Kidney (tissue), 14 donors: ENCODE data around the gene SLC9A1. TPM values are rescaled to one million over a fixed set of nuclear protein-coding genes. Genes with fewer than 3 reads are reported as not detected.
A peak's percentile ranks its signal among the peaks of the same experiment; 100 is the strongest.

ENCODE experiments used
- DNase-seq, 5 donors: peaks; one replicate each; pipeline ENCODE4 v3.0.0-alpha.2; 2013 to 2020
- FAIRE-seq: peaks from 2 replicates; lab custom pipeline; 2012; peaks lifted over from hg19 to GRCh38; lab: Jason Lieb, UNC
- H3K27ac ChIP-seq, 2 donors: one replicate each; pipeline ENCODE4 v1.7.0; 2013; ENCODE audit warnings: low read depth in 2 of 2, low read length in 2 of 2, inconsistent platforms in 1 of 2
- H3K27me3 ChIP-seq: one replicate; pipeline ENCODE4 v1.7.1; 2013; ENCODE audit warnings: low read length, inconsistent platforms; ENCODE audit not compliant: control insufficient read depth, insufficient read depth
- H3K36me3 ChIP-seq, 3 donors: one replicate each; pipeline versions ENCODE4 v1.7.0 to v1.7.1; 2013; ENCODE audit warnings: low read length in 3 of 3, control low read depth in 1 of 3, inconsistent platforms in 1 of 3; ENCODE audit not compliant: insufficient read depth in 3 of 3, control insufficient read depth in 2 of 3
- H3K4me1 ChIP-seq, 3 donors: one replicate each; pipeline versions ENCODE4 v1.7.0 to v1.7.1; 2013; ENCODE audit warnings: low read length in 3 of 3, inconsistent platforms in 1 of 3, low read depth in 1 of 3; ENCODE audit not compliant: control insufficient read depth in 2 of 3, insufficient read depth in 2 of 3
- H3K4me3 ChIP-seq, 3 donors: one replicate each; pipeline versions ENCODE4 v1.7.0 to v1.8.1; 2013; ENCODE audit warnings: low read length in 3 of 3, control low read depth in 1 of 3, inconsistent platforms in 1 of 3
- H3K9ac ChIP-seq, 3 donors: one replicate each; pipeline versions ENCODE4 v1.7.0 to v1.7.1; 2013; ENCODE audit warnings: low read length in 3 of 3, control low read depth in 1 of 3, inconsistent platforms in 1 of 3
- H3K9me3 ChIP-seq, 3 donors: one replicate each; pipeline versions ENCODE4 v1.7.0 to v1.7.1; 2013; ENCODE audit warnings: low read length in 3 of 3, control low read depth in 1 of 3, inconsistent platforms in 1 of 3; ENCODE audit not compliant: control insufficient read depth in 2 of 3, insufficient read depth in 1 of 3
- CTCF ChIP-seq: IDR thresholded peaks from 3 replicates; pipeline ENCODE4 v1.5.1; 2012; ENCODE audit warnings: mild to moderate bottlenecking, moderate library complexity, borderline replicate concordance; ENCODE audit not compliant: insufficient read depth; ENCODE audit errors: extremely low read depth
- intact Hi-C: fragments of 100-400 bp; cut with DNase I; formaldehyde crosslinking; loops from one replicate; pipeline ENCODE4 v1.11.1; 2022
- polyA plus RNA-seq: library from polyadenylated mRNA; stranded (reverse); fragments of 350-450 nt; fragmentation: Illumina TruSeq; extraction: RNeasy Lipid Tissue Mini Kit (QIAGEN cat#74804); gene quantifications from one replicate; pipeline ENCODE4 v1.2.3, GENCODE V29; 2014; ENCODE audit warnings: low read depth, low replicate concordance; ENCODE audit not compliant: insufficient read depth
- total RNA-seq: library from RNA; stranded (reverse); fragmentation: NEBNext Ultra II Directional; extraction: Animal tissue kit (Norgen Biotek cat#: 25700); gene quantifications from one replicate; pipeline ENCODE4 v1.2.1, GENCODE V29; 2021
- donor health status: control.
- donor health status: control.
- donor health status: control.
- donor health status: control.
- donor health status: control.
- donor health status: DM: yes; HTN: yes; CAD: no.
- donor health status: Normal renal cell carcinoma (clear cell type).

The SLC9A1 gene
- total and polyA plus RNA-seq, 2 donors from 2014 or later = 19.3 to 29.8 TPM

DNA sequence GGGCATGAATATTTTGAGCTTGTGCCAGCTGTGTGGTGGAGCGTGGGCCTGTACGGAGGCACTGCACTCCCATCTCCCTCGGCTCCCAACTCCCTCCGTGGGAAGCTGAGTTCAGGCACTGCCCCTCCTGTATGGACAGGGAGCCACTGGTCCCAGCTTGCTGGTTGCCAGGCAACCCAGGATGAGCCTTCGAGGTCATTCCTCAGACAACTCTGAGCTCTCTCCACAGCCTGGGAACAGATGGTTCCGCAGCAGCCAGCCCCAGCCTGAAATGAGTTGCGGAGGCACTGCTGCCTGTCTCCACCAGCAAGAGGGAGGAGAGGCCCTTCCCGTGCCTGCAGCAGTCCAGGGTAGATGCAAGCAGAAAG lies 83.9 kb downstream of the SLC9A1 start:
- Histone ChIP-seq H3K4me1 (peaks cover 0 to 7% (median 4%) of the 10 kb centered on the region in 3 donors), H3K27me3 (no peaks in the 10 kb centered on the region), H3K9me3 (no peaks in the 10 kb centered on the region), H3K36me3 (no peaks in the 10 kb centered on the region), H3K9ac (peak overlapping the region in 2 of 3 donors; percentile 51 to 54), H3K27ac (peak overlapping the region; percentile 78 to 79), H3K4me3 (no peak overlapping the region)
- intact Hi-C loops = no loop called here
- FAIRE-seq (no peak), DNase-seq (peak; percentile 72 to 90 (median 77))
- no peak for TF ChIP-seq CTCF

GRCh38 chr1:27070390-27071048 lies 84.4 kb downstream of the SLC9A1 start:
- no peak overlapping the region for H3K4me3 ChIP-seq
- H3K4me1 ChIP-seq = peaks cover 0 to 7% (median 4%) of the 10 kb centered on the region in 3 donors
- no peaks in the 10 kb centered on the region for H3K27me3 ChIP-seq
- no peaks in the 10 kb centered on the region for H3K9me3 ChIP-seq
- TF ChIP-seq CTCF = no peak
- no peaks in the 10 kb centered on the region for H3K36me3 ChIP-seq
- H3K27ac ChIP-seq = peak overlapping the region; percentile 88 to 91
- FAIRE-seq (no peak), DNase-seq (peak in 4 of 5 donors; percentile 14 to 77 (median 39))
- intact Hi-C loops = no loop called here
- H3K9ac ChIP-seq = peak overlapping the region in 2 of 3 donors; percentile 51 to 54

- intact Hi-C loops = no loop called here
- H3K27me3 ChIP-seq = no peaks in the 10 kb centered on the region
- H3K4me3 ChIP-seq = no peak overlapping the region
- FAIRE-seq = no peak
- peak in 1 of 5 donors; percentile 4 for DNase-seq
- H3K9me3 ChIP-seq = no peaks in the 10 kb centered on the region
- TF ChIP-seq CTCF = no peak
- no peak overlapping the region for H3K9ac ChIP-seq
- no peaks in the 10 kb centered on the region for H3K36me3 ChIP-seq
- H3K4me1 ChIP-seq = peaks cover 0 to 7% (median 4%) of the 10 kb centered on the region in 3 donors
- no peak overlapping the region for H3K27ac ChIP-seq
Observed at GRCh38 chr1:27068922-27069321, 86.0 kb downstream of the SLC9A1 start.
